BLaER1 (cell line): ENCODE data around the gene CD164L2.

Experiments used
- H3K27ac ChIP-seq: shearing (Covaris generic); formaldehyde crosslinking; 2 replicates; pipeline ENCODE4 v1.8.1; 2022
- H3K27me3 ChIP-seq: shearing (Covaris generic); formaldehyde crosslinking; 2 replicates; pipeline ENCODE4 v1.8.1; 2022
- H3K36me3 ChIP-seq: shearing (Covaris generic); formaldehyde crosslinking; 2 replicates; pipeline ENCODE4 v1.8.1; 2022
- H3K4me1 ChIP-seq: shearing (Covaris generic); formaldehyde crosslinking; 2 replicates; pipeline ENCODE4 v1.8.1; 2022
- H3K4me2 ChIP-seq: shearing (Covaris generic); formaldehyde crosslinking; 2 replicates; pipeline ENCODE4 v1.8.1; 2022
- H3K4me3 ChIP-seq: shearing (Covaris generic); formaldehyde crosslinking; 2 replicates; pipeline ENCODE4 v1.8.1; 2022
- H3K9ac ChIP-seq: shearing (Covaris generic); formaldehyde crosslinking; 2 replicates; pipeline ENCODE4 v1.8.1; 2022
- H3K9me3 ChIP-seq: shearing (Covaris generic); formaldehyde crosslinking; 2 replicates; pipeline ENCODE4 v1.8.1; 2022
- H4K20me1 ChIP-seq: shearing (Covaris generic); formaldehyde crosslinking; 2 replicates; pipeline ENCODE4 v1.8.1; 2022
- Cebpa-rat ChIP-seq: shearing (Covaris generic); IDR thresholded peaks from 2 replicates; pipeline ENCODE4 v1.8.1; 2022

CD164L2 gene

DNA sequence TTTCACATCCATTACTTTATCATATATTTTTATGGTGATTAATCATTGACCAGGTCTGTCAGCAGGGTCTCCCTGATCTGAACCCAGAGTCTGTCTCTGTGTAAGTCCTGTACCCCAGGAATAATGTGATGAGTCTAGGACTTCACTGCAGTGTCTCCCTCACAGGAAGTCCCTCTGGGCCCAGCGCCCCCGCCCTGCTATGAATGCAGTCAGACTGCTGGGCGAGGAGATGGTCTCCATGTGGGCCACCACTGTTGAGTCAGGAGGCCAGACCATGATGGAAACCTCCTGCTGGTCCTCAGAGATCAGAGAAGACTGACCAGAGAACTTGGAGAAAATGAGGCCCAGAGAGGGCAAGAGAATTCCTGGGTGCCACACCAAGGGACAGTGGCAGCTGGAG, 51.7 kb downstream of the CD164L2 start:
- Histone ChIP-seq H3K4me3 (no peak overlapping the region), H3K4me1 (peaks cover 6% of the 10 kb centered on the region; the same call in 1 of the 2 replicates), H3K27ac (no peak overlapping the region), H3K9me3 (no peaks in the 10 kb centered on the region), H3K27me3 (no peaks in the 10 kb centered on the region), H3K9ac (no peak overlapping the region), H4K20me1 (peaks cover 62% of the 10 kb centered on the region), H3K36me3 (peaks cover 100% of the 10 kb centered on the region), H3K4me2 (no peak overlapping the region)
- no peak for TF ChIP-seq Cebpa-rat

DNA sequence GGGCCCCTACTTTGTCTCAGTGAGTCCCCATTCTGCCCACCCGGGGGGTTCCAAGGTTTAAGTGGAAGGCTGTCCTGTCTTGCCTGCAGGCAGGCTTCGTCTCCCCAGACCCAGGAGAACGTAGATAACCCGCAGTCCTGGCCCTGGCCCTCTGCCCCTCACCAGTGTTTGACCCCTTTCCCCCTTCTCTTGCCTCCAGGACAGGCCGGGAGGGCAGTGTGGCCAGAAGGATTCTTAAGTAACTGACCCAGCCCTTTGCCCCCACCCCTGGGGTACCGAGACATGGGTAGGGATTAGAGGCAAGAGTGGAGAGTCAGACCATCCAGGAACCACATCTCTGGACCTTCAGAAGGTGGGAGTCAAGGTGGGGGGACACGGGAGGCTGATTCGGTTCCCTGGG, 52.3 kb downstream of the CD164L2 start:
- Histone ChIP-seq H3K27ac (no peak overlapping the region), H3K4me3 (no peak overlapping the region), H3K9ac (peak overlapping the region; percentile 38; the same call in 1 of the 2 replicates), H3K27me3 (no peaks in the 10 kb centered on the region), H3K36me3 (peaks cover 100% of the 10 kb centered on the region), H3K4me2 (no peak overlapping the region), H3K4me1 (peaks cover 6% of the 10 kb centered on the region; the same call in 1 of the 2 replicates), H4K20me1 (peaks cover 69% of the 10 kb centered on the region), H3K9me3 (no peaks in the 10 kb centered on the region)
- no peak for TF ChIP-seq Cebpa-rat
